H1 (cell line): ENCODE measurements around the gene ABHD4. TPM values are rescaled to one million over a fixed set of nuclear protein-coding genes. Genes with fewer than 3 reads are reported as not detected.

Experiments used
- CTCF ChIA-PET: fragments of 300-600 bp; sonication (Branson Sonifier 250); formaldehyde crosslinking; loops from one replicate; lab custom pipeline; 2021; ENCODE audit not compliant: partially characterized antibody; lab: Charles Lee
- POLR2A ChIA-PET: fragments of 300-600 bp; sonication (Branson Sonifier 250); formaldehyde crosslinking; loops from one replicate; lab custom pipeline; 2021; ENCODE audit warnings: inconsistent platforms; ENCODE audit not compliant: partially characterized antibody; lab: Charles Lee
- DNase-seq, 2 experiments: peaks; one replicate each; pipeline versions ENCODE4 v3.0.0 to v3.0.0-alpha.2; 2010 to 2022; ENCODE audit warnings: low spot score in 2 of 2, low read depth in 1 of 2, mixed read lengths in 1 of 2
- FAIRE-seq: peaks from 2 replicates; lab custom pipeline; 2011; peaks lifted over from hg19 to GRCh38; lab: Jason Lieb, UNC
- H2AFZ ChIP-seq: 2 replicates; pipeline ENCODE4 v1.8.1; 2012; ENCODE audit warnings: low read length, inconsistent platforms
- H2AK5ac ChIP-seq: 2 replicates; pipeline ENCODE4 v1.6.1; 2013; ENCODE audit warnings: low read depth, low read length
- H2BK120ac ChIP-seq: replicated peaks from 2 replicates; pipeline ENCODE3; 2013; ENCODE audit warnings: low read depth, low read length, inconsistent platforms
- H2BK12ac ChIP-seq: 2 replicates; pipeline ENCODE4 v1.6.1; 2013; ENCODE audit warnings: low read depth, low read length
- H2BK15ac ChIP-seq: 2 replicates; pipeline ENCODE4 v1.6.1; 2013; ENCODE audit warnings: low read length
- H2BK20ac ChIP-seq: 2 replicates; pipeline ENCODE4 v1.6.1; 2013; ENCODE audit warnings: low read length
- H2BK5ac ChIP-seq: 2 replicates; pipeline ENCODE4 v1.6.1; 2013; ENCODE audit warnings: low read depth, low read length
- H3K14ac ChIP-seq: 2 replicates; pipeline ENCODE4 v1.6.1; 2013; ENCODE audit warnings: inconsistent platforms; ENCODE audit not compliant: insufficient read length
- H3K18ac ChIP-seq: 2 replicates; pipeline ENCODE4 v1.6.1; 2013; ENCODE audit warnings: low read length; ENCODE audit errors: extremely low read depth
- H3K23ac ChIP-seq: 2 replicates; pipeline ENCODE4 v1.6.1; 2013; ENCODE audit warnings: inconsistent platforms; ENCODE audit not compliant: insufficient read length
- H3K23me2 ChIP-seq: 2 replicates; pipeline ENCODE4 v1.6.1; 2013; ENCODE audit warnings: low read depth, low read length
- H3K27ac ChIP-seq: 2 replicates; pipeline ENCODE4 v1.6.1; 2011; ENCODE audit warnings: low read depth, low read length, inconsistent platforms
- H3K27me3 ChIP-seq, 4 experiments: replicated peaks in 1 of 4; 1 replicate in 1 of 4; 2 replicates in 3 of 4; pipeline versions ENCODE4 v1.6.1 to v1.8.1; 2011 to 2013; ENCODE audit warnings: low read length in 3 of 4, mild to moderate bottlenecking in 3 of 4, inconsistent platforms in 2 of 4, mixed read lengths in 2 of 4, moderate library complexity in 1 of 4; ENCODE audit not compliant: control insufficient read depth in 3 of 4, insufficient read depth in 3 of 4; ENCODE audit errors: extremely low read depth in 1 of 4
- H3K36me3 ChIP-seq, 4 experiments: 2 replicates each; pipeline versions ENCODE4 v1.6.1 to v1.8.1; 2011 to 2013; ENCODE audit warnings: mild to moderate bottlenecking in 4 of 4, low read length in 3 of 4, moderate library complexity in 2 of 4, control low read depth in 1 of 4, inconsistent platforms in 1 of 4; ENCODE audit not compliant: insufficient read depth in 4 of 4, control insufficient read depth in 2 of 4
- H3K4ac ChIP-seq: replicated peaks from 2 replicates; pipeline ENCODE3; 2013; ENCODE audit warnings: low read length, low read depth, mixed read lengths, inconsistent platforms; ENCODE audit not compliant: insufficient read length
- H3K4me1 ChIP-seq, 4 experiments: replicated peaks in 1 of 4; 1 replicate in 1 of 4; 2 replicates in 3 of 4; pipeline versions ENCODE4 v1.6.1 to v1.8.1; 2011 to 2013; ENCODE audit warnings: low read length in 3 of 4, inconsistent platforms in 2 of 4, mixed read lengths in 1 of 4; ENCODE audit not compliant: insufficient read depth in 4 of 4, control insufficient read depth in 3 of 4
- H3K4me2 ChIP-seq, 2 experiments: 2 replicates each; pipeline versions ENCODE4 v1.6.1 to v1.8.1; 2011 to 2013; ENCODE audit warnings: low read depth in 2 of 2, low read length in 2 of 2, control low read depth in 1 of 2, inconsistent platforms in 1 of 2, mild to moderate bottlenecking in 1 of 2; ENCODE audit not compliant: insufficient read depth in 1 of 2
- H3K4me3 ChIP-seq, 4 experiments: fragments of 200-600, 300-600 bp in 1 of 4; sonication (generic), shearing (Covaris generic), sonication (Bioruptor Twin) in 1 of 4; 2 replicates each; pipeline versions ENCODE4 v1.5.1 to v1.8.1; 2011 to 2016; ENCODE audit warnings: low read length in 4 of 4, low read depth in 3 of 4, control low read depth in 2 of 4, inconsistent platforms in 2 of 4, mild to moderate bottlenecking in 2 of 4, mixed read lengths in 1 of 4, moderate library complexity in 1 of 4; ENCODE audit not compliant: insufficient read depth in 2 of 4; ENCODE audit errors: extremely low read depth in 1 of 4
- H3K56ac ChIP-seq: replicated peaks from 2 replicates; pipeline ENCODE3; 2013; ENCODE audit warnings: low read depth, mild to moderate bottlenecking, mixed read lengths, low read length, inconsistent platforms; ENCODE audit not compliant: insufficient read length
- H3K79me1 ChIP-seq: 2 replicates; pipeline ENCODE4 v1.6.1; 2013; ENCODE audit warnings: low read depth, low read length, control low read depth
- H3K79me2 ChIP-seq, 2 experiments: 2 replicates each; pipeline versions ENCODE4 v1.6.1 to v1.8.1; 2012 to 2013; ENCODE audit warnings: low read length in 2 of 2, mild to moderate bottlenecking in 2 of 2, inconsistent platforms in 1 of 2; ENCODE audit not compliant: insufficient read depth in 2 of 2, control insufficient read depth in 1 of 2
- H3K9ac ChIP-seq, 4 experiments: replicated peaks in 1 of 4; 1 replicate in 1 of 4; 2 replicates in 3 of 4; pipeline versions ENCODE4 v1.6.1 to v1.8.1; 2011 to 2013; ENCODE audit warnings: low read depth in 3 of 4, low read length in 3 of 4, control low read depth in 2 of 4, mild to moderate bottlenecking in 2 of 4, moderate library complexity in 2 of 4, inconsistent platforms in 1 of 4; ENCODE audit errors: extremely low read depth in 1 of 4
- H3K9me3 ChIP-seq, 2 experiments: 2 replicates each; pipeline versions ENCODE4 v1.6.1 to v1.8.1; 2012 to 2013; ENCODE audit warnings: mild to moderate bottlenecking in 2 of 2, moderate library complexity in 2 of 2, control low read depth in 1 of 2, inconsistent platforms in 1 of 2, low read depth in 1 of 2, low read length in 1 of 2, mixed read lengths in 1 of 2; ENCODE audit not compliant: insufficient read depth in 2 of 2
- H4K20me1 ChIP-seq, 2 experiments: replicated peaks in 1 of 2; 2 replicates each; pipeline versions ENCODE3 to v1.8.1; 2011 to 2013; ENCODE audit warnings: inconsistent platforms in 2 of 2, low read length in 2 of 2, mild to moderate bottlenecking in 1 of 2; ENCODE audit not compliant: insufficient read depth in 2 of 2, control insufficient read depth in 1 of 2
- H4K5ac ChIP-seq: 2 replicates; pipeline ENCODE4 v1.6.1; 2013; ENCODE audit warnings: low read length, low read depth, mixed read lengths, inconsistent platforms; ENCODE audit not compliant: insufficient read length
- H4K8ac ChIP-seq: 2 replicates; pipeline ENCODE4 v1.8.0; 2013; ENCODE audit warnings: mild to moderate bottlenecking, moderate library complexity, low read length, inconsistent platforms; ENCODE audit not compliant: insufficient read depth; ENCODE audit errors: extremely low read depth
- H4K91ac ChIP-seq: replicated peaks from 2 replicates; pipeline ENCODE3; 2013; ENCODE audit warnings: low read length, mixed read lengths, inconsistent platforms; ENCODE audit not compliant: insufficient read length
- CBX8 ChIP-seq: fragments of 300-800, 300-1000 bp; sonication (generic); IDR thresholded peaks from 2 replicates; pipeline ENCODE4 v1.7.1; 2016; ENCODE audit warnings: low read depth, low read length, borderline replicate concordance
- GTF2F1 ChIP-seq: IDR thresholded peaks from 2 replicates; pipeline ENCODE4 v1.6.1; 2012; ENCODE audit warnings: low read depth, low read length, improper control_type of control experiment, borderline replicate concordance
- MAFK ChIP-seq: IDR thresholded peaks from 2 replicates; pipeline ENCODE4 v1.6.1; 2012; ENCODE audit warnings: low read depth, mild to moderate bottlenecking, improper control_type of control experiment, low read length
- PHF8 ChIP-seq: fragments of 200-600 bp; sonication (generic); conservative IDR thresholded peaks from 2 replicates; pipeline ENCODE4 v1.7.1; 2012; ENCODE audit warnings: low read depth, mild to moderate bottlenecking, inconsistent platforms, low read length, moderate library complexity
- SP1 ChIP-seq: IDR thresholded peaks from 2 replicates; pipeline ENCODE4 v1.6.1; 2011; ENCODE audit warnings: low read depth, low read length
- SP4 ChIP-seq: IDR thresholded peaks from 2 replicates; pipeline ENCODE4 v1.6.1; 2012; ENCODE audit warnings: low read length, inconsistent platforms
- TBP ChIP-seq: IDR thresholded peaks from 2 replicates; pipeline ENCODE4 v1.6.1; 2011; ENCODE audit warnings: low read depth, low read length, improper control_type of control experiment
- TCF12 ChIP-seq: IDR thresholded peaks from 2 replicates; pipeline ENCODE4 v1.6.1; 2011; ENCODE audit warnings: low read depth, mild to moderate bottlenecking, low read length
- WGBS, 2 experiments: shearing (Covaris generic) in 1 of 2; methylation state at CpG; one replicate each; pipeline versions ENCODE4 v1.1.6 to v1.1.7; 2013 to 2015; ENCODE audit warnings: low lambda C conversion rate in 2 of 2, mixed read lengths in 2 of 2, inconsistent platforms in 1 of 2, low coverage in 1 of 2, missing lambda C conversion rate in 1 of 2; ENCODE audit not compliant: insufficient replicate concordance in 2 of 2, insufficient coverage in 1 of 2, insufficient read length in 1 of 2; ENCODE audit errors: extremely low coverage in 1 of 2, missing lambda C conversion rate in 1 of 2; 5-methylcytosine and 5-hydroxymethylcytosine counted together
- polyA plus RNA-seq, 7 experiments: library from polyadenylated mRNA; depleted of rRNA in 3 of 7; stranded (reverse) in 5 of 7; unstranded in 2 of 7; fragments of >200 nt in 5 of 7; fragments of 200-250 nt in 2 of 7; gene quantifications; 1 replicate in 5 of 7; 2 replicates in 1 of 7; 4 replicates in 1 of 7; pipeline versions ENCODE4 v1.2.1 to v1.2.3, GENCODE V29; 2011 to 2013; ENCODE audit warnings: missing spikeins in 2 of 7, mixed read lengths in 2 of 7
- total RNA-seq: library from RNA; stranded (reverse); fragmentation: NEBNext Ultra II Directional; extraction: Animal tissue kit (Norgen Biotek cat#: 25700); gene quantifications from 2 replicates; pipeline ENCODE4 v1.2.1, GENCODE V29; 2021
- TF ChIP-seq, protein P1 (sequence below): IDR thresholded peaks from 2 replicates; pipeline ENCODE4 v1.6.1; 2012; ENCODE audit warnings: inconsistent platforms
- TF ChIP-seq, protein P2 (sequence below): IDR thresholded peaks from 2 replicates; pipeline ENCODE4 v1.6.1; 2011; ENCODE audit warnings: low read length, improper control_type of control experiment

Gene ABHD4
- total and polyA plus RNA-seq, 2 of the 8 experiments (the other 6 are each of a cell fraction or from before 2014, with no cell fraction given): 32.4 to 42.9 TPM

DNA sequence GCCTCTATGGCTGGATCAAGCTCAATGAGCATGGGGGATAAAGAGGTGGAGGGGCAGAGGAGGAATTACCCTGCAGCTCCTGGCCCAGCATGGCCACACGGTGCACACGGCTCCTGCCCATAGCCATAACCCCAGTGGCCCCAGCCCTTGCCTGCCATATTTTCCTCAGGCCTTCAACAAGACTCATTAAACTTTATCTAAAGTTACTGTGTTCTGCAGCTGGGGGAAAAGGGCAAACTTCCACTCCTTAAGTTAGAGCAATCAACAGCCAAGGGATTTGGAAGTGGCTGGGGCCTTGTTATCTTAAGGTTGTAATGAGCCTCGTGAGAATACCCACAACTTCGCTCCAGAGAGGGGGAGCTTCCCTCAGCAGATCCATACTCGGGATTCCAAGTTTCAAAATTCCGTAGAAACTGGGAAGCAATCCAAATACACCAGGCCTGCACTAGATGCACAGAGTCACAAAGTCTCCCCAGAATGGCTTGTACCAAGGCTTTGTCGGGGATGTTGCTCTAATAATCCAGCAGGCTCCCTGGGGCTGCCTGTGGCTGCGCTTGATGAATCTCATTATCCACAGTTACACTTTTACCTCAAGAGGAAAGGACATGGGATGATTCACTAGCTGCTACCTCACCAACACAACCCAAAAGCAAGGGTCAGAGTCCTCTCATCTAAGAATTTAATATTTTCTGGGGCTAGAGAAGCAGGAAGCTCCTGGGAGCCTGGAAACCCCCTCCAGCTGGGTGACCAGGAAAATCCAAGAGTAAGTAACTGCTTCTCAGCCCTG, 59.0 kb downstream of the ABHD4 start:
- Histone ChIP-seq H2BK5ac (no peak overlapping the region), H3K36me3 (no peaks in the 10 kb centered on the region), H3K79me1 (no peaks in the 10 kb centered on the region), H3K9me3 (no peaks in the 10 kb centered on the region), H3K4me3 (no peak overlapping the region), H3K79me2 (no peaks in the 10 kb centered on the region), H2BK12ac (no peak overlapping the region), H3K23me2 (no peaks in the 10 kb centered on the region), H4K91ac (no peak overlapping the region), H3K18ac (no peak overlapping the region), H2AFZ (no peak overlapping the region), H3K27me3 (0 out of 7 replicates have a peak, but pooled peaks cover 0 to 2% (median 0%) of the 10 kb centered on the region in 4 experiments), H4K8ac (no peak overlapping the region), H3K14ac (no peak overlapping the region), H2BK20ac (no peak overlapping the region), H2BK15ac (no peak overlapping the region), H3K4me1 (no peaks in the 10 kb centered on the region), H3K4ac (no peak overlapping the region), H2BK120ac (no peak overlapping the region), H4K5ac (no peak overlapping the region), H3K23ac (no peak overlapping the region), H3K56ac (no peak overlapping the region), H2AK5ac (no peak overlapping the region), H3K27ac (no peak overlapping the region), H3K9ac (peak overlapping the region in 1 of 4 experiments; percentile 19; a peak in 1 of 7 replicates), H4K20me1 (no peaks in the 10 kb centered on the region), H3K4me2 (no peak overlapping the region)
- DNase-seq (no peak), FAIRE-seq (no peak)
- POLR2A ChIA-PET: interaction anchor here (1.6 kb wide), 1 partner anchor 110 kb away, joined by 6 read pairs; the partner anchor contains the start of gene OXA1L
- TF ChIP-seq PHF8 (no peak), CBX8 (no peak), MAFK (no peak), SP1 (no peak), TCF12 (no peak), TBP (no peak), SP4 (no peak), GTF2F1 (no peak)
- TF ChIP-seq, protein P1, sequence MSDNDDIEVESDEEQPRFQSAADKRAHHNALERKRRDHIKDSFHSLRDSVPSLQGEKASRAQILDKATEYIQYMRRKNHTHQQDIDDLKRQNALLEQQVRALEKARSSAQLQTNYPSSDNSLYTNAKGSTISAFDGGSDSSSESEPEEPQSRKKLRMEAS: no peak
- TF ChIP-seq, protein P2, sequence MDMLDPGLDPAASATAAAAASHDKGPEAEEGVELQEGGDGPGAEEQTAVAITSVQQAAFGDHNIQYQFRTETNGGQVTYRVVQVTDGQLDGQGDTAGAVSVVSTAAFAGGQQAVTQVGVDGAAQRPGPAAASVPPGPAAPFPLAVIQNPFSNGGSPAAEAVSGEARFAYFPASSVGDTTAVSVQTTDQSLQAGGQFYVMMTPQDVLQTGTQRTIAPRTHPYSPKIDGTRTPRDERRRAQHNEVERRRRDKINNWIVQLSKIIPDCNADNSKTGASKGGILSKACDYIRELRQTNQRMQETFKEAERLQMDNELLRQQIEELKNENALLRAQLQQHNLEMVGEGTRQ: no peak
- CTCF ChIA-PET: interaction anchor here (0.8 to 6.7 kb wide), 29 partner anchors 8 to 225 kb away, joined by 3 to 78 read pairs (median 3); partner anchors contain the start of genes DAD1, OR6J1, OXA1L and SLC7A7
- WGBS, 2 experiments: 79% methylated on average over 8 of the region's 8 CpGs; no CpG with 5 or more reads in 1 of the 2 experiments
